KOPT-K1 (cell line): ENCODE results near the gene MED6.

Experiments used
- H3K27ac ChIP-seq: fragments of 200-600 bp; sonication (generic); 2 replicates; pipeline ENCODE4 v1.5.1; 2016; ENCODE audit warnings: antibody characterized with exemption, mild to moderate bottlenecking, low read depth, low read length; ENCODE audit not compliant: poor library complexity, severe bottlenecking
- H3K36me3 ChIP-seq: fragments of 200-600 bp; sonication (generic); 2 replicates; pipeline ENCODE4 v1.5.1; 2017; ENCODE audit warnings: antibody characterized with exemption, mild to moderate bottlenecking, low read length, moderate library complexity; ENCODE audit not compliant: insufficient read depth
- H3K9me3 ChIP-seq: fragments of 200-600 bp; sonication (generic); 2 replicates; pipeline ENCODE4 v1.5.1; 2017; ENCODE audit warnings: antibody characterized with exemption, low read length, mild to moderate bottlenecking; ENCODE audit not compliant: insufficient read depth, poor library complexity, severe bottlenecking

Gene MED6

DNA sequence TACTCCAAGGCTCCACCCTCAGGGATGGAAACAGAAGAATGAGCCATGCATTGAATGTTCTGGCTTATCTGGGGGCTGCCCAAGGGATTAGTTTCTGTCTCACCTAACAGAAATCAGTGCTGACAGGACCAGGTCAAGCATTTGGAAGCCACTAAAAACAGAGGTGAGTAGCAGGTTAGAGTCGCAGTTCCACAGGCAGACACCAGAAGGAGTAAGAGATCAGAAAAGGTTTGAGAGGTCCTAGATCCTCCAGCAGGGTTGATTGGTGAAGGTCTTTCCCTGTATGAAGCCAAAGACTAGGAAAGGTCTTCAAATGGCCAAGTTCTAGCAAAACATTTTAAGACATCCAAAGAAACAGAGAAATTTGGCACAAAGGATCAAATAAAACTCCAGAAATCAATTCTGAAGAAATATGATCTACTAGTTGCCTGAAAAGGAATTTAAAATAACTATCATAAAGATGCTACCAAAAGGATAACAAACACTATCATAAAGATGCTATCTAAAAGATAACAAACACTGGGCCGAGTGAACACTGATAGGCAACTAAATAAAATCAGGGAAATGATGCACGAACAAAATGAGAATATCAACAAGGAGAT is 21.8 kb upstream of the MED6 start:
- no peaks in the 10 kb centered on the region for H3K36me3 ChIP-seq
- peaks cover 13% of the 10 kb centered on the region for H3K9me3 ChIP-seq
- no peak overlapping the region for H3K27ac ChIP-seq

- Histone ChIP-seq H3K36me3 (no peaks in the 10 kb centered on the region), H3K9me3 (no peaks in the 10 kb centered on the region)
Measured at GRCh38 chr14:70619708-70620107, 19.3 kb upstream of the MED6 start.

DNA sequence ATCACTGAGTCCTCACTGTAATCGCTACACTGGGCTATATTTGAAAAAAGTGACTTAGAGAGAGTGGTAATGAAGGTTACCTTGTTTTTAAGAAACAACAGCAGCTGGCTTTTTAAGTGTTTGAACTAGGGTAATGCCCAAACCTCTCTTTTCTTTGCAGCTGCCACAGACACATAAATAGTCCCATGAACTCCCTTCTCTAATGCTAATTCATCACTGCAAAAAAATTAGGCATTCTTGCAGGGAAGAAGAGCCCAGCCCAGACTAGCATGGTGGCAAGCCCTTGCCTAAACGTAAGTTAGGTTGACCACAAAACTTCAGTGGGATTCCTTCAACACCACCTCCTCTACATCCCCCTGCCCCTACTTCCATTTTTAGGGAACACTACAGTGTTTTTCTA is 17.9 kb upstream of the MED6 start:
- H3K27ac ChIP-seq, result no peak overlapping the region
- H3K9me3 ChIP-seq, result no peaks in the 10 kb centered on the region
- no peaks in the 10 kb centered on the region for H3K36me3 ChIP-seq

More at GRCh38 chr14:70619708-70620107, 19.3 kb upstream of the MED6 start:
- no peak overlapping the region for H3K27ac ChIP-seq

DNA sequence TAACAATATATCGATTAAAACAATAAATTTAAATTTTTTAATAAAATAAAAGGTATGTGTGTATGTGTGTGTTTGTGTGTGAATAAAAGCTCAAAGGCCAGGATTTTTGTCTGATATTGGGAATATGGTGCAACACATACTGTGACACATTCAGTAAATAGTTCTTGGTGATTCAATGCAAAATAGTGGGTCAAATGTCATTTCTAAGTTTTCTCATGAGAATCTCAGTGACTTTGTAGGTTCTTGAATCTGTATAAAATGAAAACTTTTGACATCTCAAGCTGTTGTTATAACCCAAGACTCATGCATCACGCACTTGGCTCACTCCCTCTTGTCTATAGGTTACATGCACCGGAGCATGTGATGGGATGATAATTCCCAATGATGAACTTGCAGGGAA is 16.2 kb upstream of the MED6 start:
- Histone ChIP-seq H3K27ac (no peak overlapping the region), H3K9me3 (no peaks in the 10 kb centered on the region), H3K36me3 (no peaks in the 10 kb centered on the region)

DNA sequence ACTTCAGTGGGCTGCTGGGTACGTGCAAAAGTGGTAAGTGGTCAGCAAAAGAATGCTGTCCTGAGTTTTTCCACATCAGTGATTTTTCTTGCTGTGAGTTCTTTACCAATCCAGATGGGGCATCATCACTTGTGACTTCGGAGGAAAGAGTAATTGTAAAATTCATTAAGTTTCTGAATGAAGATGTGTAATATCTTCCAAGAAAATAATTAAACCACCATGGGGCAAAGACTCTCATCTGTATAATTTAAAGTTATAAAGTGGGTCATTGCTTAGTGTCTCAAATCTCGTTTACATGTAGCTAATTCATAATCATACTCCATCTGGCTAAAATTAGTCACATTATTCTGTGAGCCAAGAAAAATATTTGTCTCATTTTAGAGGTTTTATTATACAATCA is 10.8 kb upstream of the MED6 start:
- Histone ChIP-seq H3K36me3 (no peaks in the 10 kb centered on the region), H3K27ac (no peak overlapping the region), H3K9me3 (no peaks in the 10 kb centered on the region)

GRCh38 chr14:70602254-70602653 is 1.8 kb upstream of the MED6 start:
- Histone ChIP-seq H3K9me3 (no peaks in the 10 kb centered on the region), H3K27ac (no peak overlapping the region), H3K36me3 (peaks cover 5% of the 10 kb centered on the region; the same call in 1 of the 2 replicates)

- H3K27ac ChIP-seq, result peak overlapping the region; percentile 49
- peaks cover 13% of the 10 kb centered on the region for H3K36me3 ChIP-seq
- H3K9me3 ChIP-seq, result no peaks in the 10 kb centered on the region
Measured at GRCh38 chr14:70601162-70601561, 707 bp upstream of the MED6 start.

- H3K27ac ChIP-seq, result no peak overlapping the region
- no peaks in the 10 kb centered on the region for H3K9me3 ChIP-seq
- H3K36me3 ChIP-seq, result peaks cover 32% of the 10 kb centered on the region
Measured at GRCh38 chr14:70599345-70599744, 1.1 kb downstream of the MED6 start.

DNA sequence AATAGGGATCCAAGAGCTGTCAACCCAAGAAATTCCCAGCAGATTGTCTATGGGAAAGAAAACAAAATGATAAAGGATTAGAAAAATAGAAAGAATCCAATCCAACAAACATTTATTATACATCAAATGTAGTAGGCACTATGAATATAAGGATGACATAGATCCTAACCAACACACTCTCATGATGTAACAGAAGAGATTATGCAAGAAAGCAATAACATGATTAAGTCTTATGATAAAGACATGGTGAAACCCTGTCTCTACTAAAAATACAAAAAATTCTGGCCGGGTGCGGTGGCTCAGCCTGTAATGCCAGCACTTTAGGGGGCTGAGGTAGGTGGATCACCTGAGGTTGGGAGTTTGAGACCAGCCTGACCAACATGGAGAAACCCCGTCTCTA is 2.7 kb downstream of the MED6 start:
- H3K36me3 ChIP-seq, result peaks cover 48% of the 10 kb centered on the region
- H3K9me3 ChIP-seq, result no peaks in the 10 kb centered on the region
- no peak overlapping the region for H3K27ac ChIP-seq

DNA sequence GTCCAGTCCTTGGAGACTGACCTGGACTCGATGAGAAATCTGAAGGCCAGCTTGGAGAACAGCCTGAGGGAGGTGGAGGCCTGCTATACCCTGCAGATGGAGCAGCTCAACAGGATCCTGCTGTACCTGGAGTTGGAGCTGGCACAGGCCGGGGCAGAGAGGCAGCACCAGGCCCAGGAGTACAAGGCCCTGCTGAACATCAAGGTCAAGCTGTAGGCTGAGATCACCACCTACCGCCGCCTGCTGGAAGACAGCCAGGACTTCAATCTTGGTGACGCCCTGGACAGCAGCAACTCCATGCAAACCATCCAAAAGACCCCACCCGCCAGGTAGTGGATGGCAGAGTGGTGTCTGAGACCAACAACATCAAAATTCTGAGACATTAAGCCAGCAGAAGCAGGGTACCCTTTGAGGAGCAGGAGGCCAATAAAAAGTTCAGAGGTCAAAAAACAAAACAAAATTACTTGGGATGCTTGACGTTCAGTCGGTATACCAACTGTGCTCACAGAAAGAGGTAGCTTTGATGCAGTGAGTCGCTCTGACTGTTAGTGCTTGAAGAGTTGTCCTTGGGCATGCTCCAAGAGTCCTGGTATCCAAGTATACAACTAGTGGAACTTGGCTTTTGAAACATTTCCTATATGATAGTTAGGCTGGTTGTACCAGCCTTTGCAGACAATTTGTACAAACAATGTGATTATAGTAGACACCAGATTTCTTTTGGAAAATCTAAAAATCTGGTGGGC is 4.8 kb downstream of the MED6 start:
- Histone ChIP-seq H3K27ac (no peak overlapping the region), H3K36me3 (peaks cover 69% of the 10 kb centered on the region), H3K9me3 (no peaks in the 10 kb centered on the region)

DNA sequence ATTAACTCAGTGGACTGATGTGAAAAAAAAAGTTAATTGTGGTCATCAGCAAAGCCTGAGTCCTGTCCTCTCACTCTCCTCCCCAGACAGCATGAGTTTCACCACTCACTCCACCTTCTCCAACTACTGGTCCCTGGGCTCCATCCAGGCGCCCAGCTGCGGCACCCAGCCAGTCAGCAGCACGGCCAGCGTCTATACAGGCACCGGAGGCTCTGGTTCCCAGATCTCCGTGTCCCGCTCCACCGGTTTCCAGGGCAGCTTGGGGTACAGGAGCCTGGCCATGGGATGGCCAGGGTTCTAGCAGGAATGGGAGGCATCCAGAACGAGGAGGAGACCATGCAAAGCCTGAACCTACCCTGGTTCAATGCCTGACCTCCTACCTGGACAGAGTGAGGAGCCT is 6.0 kb downstream of the MED6 start:
- H3K27ac ChIP-seq, result no peak overlapping the region
- H3K9me3 ChIP-seq, result no peaks in the 10 kb centered on the region
- H3K36me3 ChIP-seq, result peaks cover 80% of the 10 kb centered on the region

DNA sequence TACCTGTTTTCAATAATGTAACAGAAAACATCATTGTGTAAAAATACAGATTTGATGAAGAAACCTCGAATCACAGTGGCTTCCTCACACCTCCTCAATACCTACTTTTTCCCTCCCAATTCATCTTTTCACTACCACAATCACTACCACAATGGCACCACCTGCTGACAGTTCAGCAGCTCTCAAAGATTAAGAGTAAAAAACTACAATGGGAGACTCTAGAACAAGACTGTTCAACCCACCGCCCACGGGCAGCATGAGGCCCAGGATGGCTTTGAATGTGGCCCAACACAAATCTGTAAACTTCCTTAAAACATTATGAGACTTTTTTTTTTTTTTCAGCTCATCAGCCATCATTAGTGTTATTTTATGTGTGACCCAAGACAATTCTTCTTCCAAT is 15.2 kb downstream of the MED6 start:
- Histone ChIP-seq H3K9me3 (no peaks in the 10 kb centered on the region), H3K36me3 (peaks cover 95% of the 10 kb centered on the region), H3K27ac (no peak overlapping the region)

DNA sequence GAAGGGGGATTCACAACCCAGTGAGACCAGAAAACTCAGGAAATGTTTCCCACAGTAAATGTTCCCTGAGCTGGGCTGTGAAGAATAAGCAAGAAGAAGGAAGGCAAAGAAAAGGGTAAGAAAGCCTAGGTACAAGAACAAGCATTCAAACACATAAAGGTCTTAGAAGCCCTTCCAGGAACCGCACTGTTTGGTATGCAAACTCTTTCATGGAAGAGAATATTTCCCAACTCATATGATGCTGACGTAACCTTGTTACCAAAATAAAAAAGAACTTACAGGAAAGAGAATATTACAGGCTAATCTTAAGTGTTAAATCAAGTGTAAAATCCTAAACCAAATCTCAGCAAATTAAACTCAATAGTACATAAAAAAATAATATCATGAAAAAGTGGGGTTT is 23.6 kb downstream of the MED6 start:
- no peaks in the 10 kb centered on the region for H3K9me3 ChIP-seq
- H3K27ac ChIP-seq, result no peak overlapping the region
- peaks cover 37% of the 10 kb centered on the region for H3K36me3 ChIP-seq

GRCh38 chr14:70573050-70573449 is 27.4 kb downstream of the MED6 start:
- Histone ChIP-seq H3K36me3 (peaks cover 19% of the 10 kb centered on the region; the same call in 1 of the 2 replicates), H3K27ac (no peak overlapping the region), H3K9me3 (no peaks in the 10 kb centered on the region)

DNA sequence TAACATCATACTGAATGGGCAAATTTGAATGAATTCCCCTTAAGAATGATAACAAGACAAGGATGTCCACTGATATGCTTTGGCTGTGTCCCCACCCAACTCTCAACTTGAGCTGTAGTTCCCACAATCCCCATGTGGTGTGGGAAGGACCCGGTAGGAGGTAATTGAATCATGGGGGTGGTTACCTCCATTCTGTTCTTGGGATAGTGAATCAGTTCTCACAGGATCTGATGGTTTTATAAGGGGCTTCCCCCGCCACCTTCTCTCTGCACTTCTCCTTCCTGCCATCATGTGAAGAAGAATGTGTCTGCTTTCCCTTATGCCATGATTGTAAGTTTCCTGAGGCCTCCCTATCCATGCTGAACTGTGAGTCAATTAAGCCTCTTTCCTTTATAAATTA is 29.3 kb downstream of the MED6 start:
- peaks cover 9% of the 10 kb centered on the region for H3K9me3 ChIP-seq
- H3K27ac ChIP-seq, result no peak overlapping the region
- peaks cover 31% of the 10 kb centered on the region; the same call in 1 of the 2 replicates for H3K36me3 ChIP-seq

GRCh38 chr14:70567791-70568190 is 32.7 kb downstream of the MED6 start:
- Histone ChIP-seq H3K9me3 (peaks cover 29% of the 10 kb centered on the region), H3K36me3 (peaks cover 53% of the 10 kb centered on the region)

More at GRCh38 chr14:70567791-70568190, 32.7 kb downstream of the MED6 start:
- peak overlapping the region; percentile 22 for H3K27ac ChIP-seq
